Hepatocyte (in vitro differentiated cells): ENCODE measurements around the gene WDR48. TPM values are rescaled to one million over a fixed set of nuclear protein-coding genes. Genes with fewer than 3 reads are reported as not detected.

ENCODE experiments used
- DNase-seq: peaks from one replicate; pipeline ENCODE4 v3.0.0-alpha.2; 2016; ENCODE audit warnings: low spot score
- H2AFZ ChIP-seq: fragments of 200-600 bp; sonication (generic); 2 replicates; pipeline ENCODE4 v1.6.0; 2016; ENCODE audit warnings: antibody characterized with exemption, mild to moderate bottlenecking
- H3K27ac ChIP-seq: fragments of 200-600 bp; sonication (generic); 2 replicates; pipeline ENCODE4 v1.5.1; 2016; ENCODE audit warnings: mild to moderate bottlenecking
- H3K27me3 ChIP-seq: fragments of 200-600 bp; sonication (generic); 2 replicates; pipeline ENCODE4 v1.6.1; 2016
- H3K36me3 ChIP-seq: fragments of 200-600 bp; sonication (generic); replicated peaks from 2 replicates; pipeline ENCODE4 v1.5.1; 2016; ENCODE audit warnings: low read depth; ENCODE audit not compliant: insufficient read depth
- H3K4me1 ChIP-seq: fragments of 200-600 bp; sonication (generic); 2 replicates; pipeline ENCODE4 v1.5.1; 2016; ENCODE audit warnings: mild to moderate bottlenecking, moderate library complexity; ENCODE audit not compliant: insufficient read depth
- H3K4me2 ChIP-seq: fragments of 200-600 bp; sonication (generic); 2 replicates; pipeline ENCODE4 v1.6.0; 2016
- H3K4me3 ChIP-seq: fragments of 200-600 bp; sonication (generic); 2 replicates; pipeline ENCODE4 v1.5.1; 2016; ENCODE audit warnings: mild to moderate bottlenecking
- H3K79me2 ChIP-seq: fragments of 200-600 bp; sonication (generic); 2 replicates; pipeline ENCODE4 v1.6.0; 2017; ENCODE audit warnings: mild to moderate bottlenecking
- H3K9me2 ChIP-seq: fragments of 200-600 bp; sonication (generic); replicated peaks from 2 replicates; pipeline ENCODE4 v1.6.0; 2017; ENCODE audit warnings: mild to moderate bottlenecking; ENCODE audit not compliant: insufficient read depth
- H3K9me3 ChIP-seq: fragments of 200-600 bp; sonication (generic); 2 replicates; pipeline ENCODE4 v1.5.1; 2016; ENCODE audit warnings: low read depth, mild to moderate bottlenecking
- H4K20me1 ChIP-seq: fragments of 200-600 bp; sonication (generic); 2 replicates; pipeline ENCODE4 v1.6.0; 2016; ENCODE audit warnings: mild to moderate bottlenecking; ENCODE audit not compliant: insufficient read depth, poor library complexity, severe bottlenecking
- CTCF ChIP-seq: fragments of 200-600 bp; sonication (generic); IDR thresholded peaks from 2 replicates; pipeline ENCODE4 v1.5.1; 2016; ENCODE audit warnings: antibody characterized with exemption, mild to moderate bottlenecking; ENCODE audit not compliant: poor library complexity
- EZH2 ChIP-seq: fragments of 200-600 bp; sonication (generic); IDR thresholded peaks from 2 replicates; pipeline ENCODE4 v1.6.1; 2016; ENCODE audit warnings: antibody characterized with exemption, mild to moderate bottlenecking, borderline replicate concordance
- EZH2phosphoT487 ChIP-seq: fragments of 200-600 bp; sonication (generic); IDR thresholded peaks from one replicate; pipeline ENCODE4 v1.6.1; 2018; ENCODE audit warnings: antibody characterized with exemption, mild to moderate bottlenecking, low read depth, moderate library complexity; ENCODE audit not compliant: unreplicated experiment, severe bottlenecking
- WGBS: methylation state at CpG from one replicate; pipeline ENCODE4 v1.1.6; 2016; ENCODE audit warnings: low lambda C conversion rate; ENCODE audit errors: missing lambda C conversion rate; 5-methylcytosine and 5-hydroxymethylcytosine counted together
- polyA plus RNA-seq: library from polyadenylated mRNA; unstranded; fragments of >200 nt; fragmentation: Nextera tagmentation; extraction: Ambion mirVana; gene quantifications from 2 replicates; pipeline ENCODE4 v1.2.1, GENCODE V29; 2016
- total RNA-seq: library from RNA; depleted of rRNA; stranded (reverse); fragments of >200 nt; gene quantifications from 2 replicates; pipeline ENCODE4 v1.2.3, GENCODE V29; 2014

WDR48 gene
- total and polyA plus RNA-seq, 2 experiments from 2014 or later, result 25.0 to 34.7 TPM

- WGBS, result 90% methylated on average over 21 of the region's 21 CpGs
- Histone ChIP-seq H3K4me3 (no peak overlapping the region), H3K79me2 (peaks cover 2% of the 10 kb centered on the region), H3K27me3 (no peaks in the 10 kb centered on the region), H4K20me1 (peaks cover 12% of the 10 kb centered on the region), H3K36me3 (no peaks in the 10 kb centered on the region), H2AFZ (no peak overlapping the region), H3K27ac (no peak overlapping the region), H3K9me2 (no peaks in the 10 kb centered on the region), H3K4me1 (peaks cover 31% of the 10 kb centered on the region), H3K4me2 (no peak overlapping the region), H3K9me3 (no peaks in the 10 kb centered on the region)
- no peak for DNase-seq
- no peak for TF ChIP-seq EZH2
- TF ChIP-seq EZH2phosphoT487, result no peak
- no peak for TF ChIP-seq CTCF
Measured at GRCh38 chr3:39136533-39137434, 85.0 kb downstream of the WDR48 start.

GRCh38 chr3:39137435-39137936 is 85.7 kb downstream of the WDR48 start:
- Histone ChIP-seq H3K27me3 (no peaks in the 10 kb centered on the region), H3K9me3 (no peaks in the 10 kb centered on the region), H3K4me1 (peaks cover 38% of the 10 kb centered on the region), H3K27ac (no peak overlapping the region), H4K20me1 (peaks cover 19% of the 10 kb centered on the region), H3K79me2 (peaks cover 9% of the 10 kb centered on the region), H2AFZ (no peak overlapping the region), H3K4me3 (no peak overlapping the region), H3K4me2 (no peak overlapping the region), H3K36me3 (no peaks in the 10 kb centered on the region), H3K9me2 (no peaks in the 10 kb centered on the region)
- no peak for DNase-seq
- no peak for TF ChIP-seq CTCF
- no peak for TF ChIP-seq EZH2
- TF ChIP-seq EZH2phosphoT487, result no peak
- WGBS, result 96% methylated on average over 18 of the region's 18 CpGs

- Histone ChIP-seq H3K27me3 (no peaks in the 10 kb centered on the region), H3K79me2 (peaks cover 16% of the 10 kb centered on the region), H2AFZ (no peak overlapping the region), H3K4me2 (no peak overlapping the region), H3K4me1 (peaks cover 38% of the 10 kb centered on the region), H3K9me3 (no peaks in the 10 kb centered on the region), H3K27ac (no peak overlapping the region), H3K4me3 (no peak overlapping the region), H3K9me2 (no peaks in the 10 kb centered on the region), H3K36me3 (no peaks in the 10 kb centered on the region), H4K20me1 (peaks cover 26% of the 10 kb centered on the region)
- no peak for TF ChIP-seq EZH2phosphoT487
- whole genome bisulfite sequencing, result 97% methylated on average over 10 of the region's 10 CpGs
- DNase-seq, result no peak
Measured at GRCh38 chr3:39137991-39138803, 86.4 kb downstream of the WDR48 start.
